GM18517 (cell line): Measurements from ENCODE around the gene MRPS26.
A peak's percentile ranks its signal among the peaks of the same experiment; 100 is the strongest.
"Not testable (repeated sequence)": the region's sequence is repeated elsewhere in the genome, so short reads cannot be mapped to it uniquely, and the experiment has no call there.

ENCODE experiments used
- ATAC-seq: cut with Tn5 transposase; IDR thresholded peaks from one replicate; pipeline ENCODE4 v1.9.1; 2021; ENCODE audit warnings: mild to moderate bottlenecking, moderate library complexity; ENCODE audit not compliant: unreplicated experiment

Gene MRPS26

DNA sequence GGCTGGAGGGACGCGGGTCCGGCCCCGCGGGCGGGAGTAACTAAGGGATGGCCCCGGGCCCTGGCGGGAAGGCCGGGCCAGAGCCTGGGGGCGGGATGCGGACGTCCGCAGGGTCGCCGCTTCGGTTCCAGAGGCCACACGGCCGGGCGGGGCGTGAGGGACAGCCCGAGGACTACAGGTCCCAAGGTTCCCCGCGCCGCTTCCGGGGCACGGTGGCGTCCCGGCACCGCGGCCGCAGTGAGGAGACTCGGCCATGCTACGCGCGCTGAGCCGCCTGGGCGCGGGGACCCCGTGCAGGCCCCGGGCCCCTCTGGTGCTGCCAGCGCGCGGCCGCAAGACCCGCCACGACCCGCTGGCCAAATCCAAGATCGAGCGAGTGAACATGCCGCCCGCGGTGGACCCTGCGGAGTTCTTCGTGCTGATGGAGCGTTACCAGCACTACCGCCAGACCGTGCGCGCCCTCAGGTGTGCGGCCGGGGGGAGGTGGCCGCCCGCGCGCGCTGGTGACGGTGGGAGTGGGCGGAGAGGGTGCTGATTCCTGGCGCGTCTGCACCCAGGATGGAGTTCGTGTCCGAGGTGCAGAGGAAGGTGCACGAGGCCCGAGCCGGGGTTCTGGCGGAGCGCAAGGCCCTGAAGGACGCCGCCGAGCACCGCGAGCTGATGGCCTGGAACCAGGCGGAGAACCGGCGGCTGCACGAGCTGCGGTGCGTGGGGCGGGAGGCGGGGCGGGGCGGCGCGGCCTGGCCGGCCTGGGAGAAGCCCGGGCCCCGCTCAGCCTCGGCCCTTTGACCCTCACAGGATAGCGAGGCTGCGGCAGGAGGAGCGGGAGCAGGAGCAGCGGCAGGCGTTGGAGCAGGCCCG is at the start of gene MRPS26:
Gene MRPS26, plus strand, starts transcription at position 237 of the 861 bp plus-strand sequence. Its CDS starts 17 bp downstream, at position 254.
- ATAC-seq, result peak; percentile 78

DNA sequence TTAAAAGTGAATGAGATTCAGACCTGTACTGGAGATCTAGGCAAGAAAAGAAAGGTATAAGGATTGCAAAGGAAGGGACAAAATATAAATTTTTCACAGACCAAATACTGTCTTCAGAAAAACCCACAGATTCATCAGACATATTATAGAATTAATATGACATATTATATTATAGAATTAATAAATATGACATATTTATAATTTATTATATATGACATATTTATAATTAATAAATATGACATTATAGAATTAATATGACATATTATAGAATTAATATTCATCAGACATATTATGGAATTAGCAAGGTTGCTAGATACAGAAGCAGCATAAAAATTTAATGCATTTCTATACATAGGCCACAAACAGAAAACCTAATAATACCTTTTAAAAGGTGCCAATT is 47.1 kb upstream of the MRPS26 start:
- ATAC-seq, result no peak

GRCh38 chr20:3000852-3001523 is 44.9 kb upstream of the MRPS26 start:
- ATAC-seq, result no peak

DNA sequence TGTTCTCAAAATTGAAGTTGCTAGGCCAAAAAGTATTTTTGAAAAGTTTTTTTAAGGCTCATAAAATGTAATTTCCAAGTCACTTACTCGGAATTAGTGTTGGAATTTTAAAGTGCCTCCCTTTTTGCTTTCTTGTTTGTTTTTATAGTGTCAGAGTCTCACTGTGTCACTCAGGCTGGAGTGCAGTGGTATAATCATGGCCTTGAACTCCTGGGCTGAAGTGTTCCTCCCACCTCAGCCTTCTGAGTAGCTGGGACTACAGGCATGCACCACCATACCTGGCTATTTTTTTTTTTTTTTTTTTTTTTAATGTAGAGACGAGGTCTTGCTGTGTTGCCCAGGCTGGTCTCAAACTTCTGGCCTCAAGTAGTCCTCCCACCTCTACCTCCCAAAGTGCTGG is 42.4 kb upstream of the MRPS26 start:
- ATAC-seq, result no peak

DNA sequence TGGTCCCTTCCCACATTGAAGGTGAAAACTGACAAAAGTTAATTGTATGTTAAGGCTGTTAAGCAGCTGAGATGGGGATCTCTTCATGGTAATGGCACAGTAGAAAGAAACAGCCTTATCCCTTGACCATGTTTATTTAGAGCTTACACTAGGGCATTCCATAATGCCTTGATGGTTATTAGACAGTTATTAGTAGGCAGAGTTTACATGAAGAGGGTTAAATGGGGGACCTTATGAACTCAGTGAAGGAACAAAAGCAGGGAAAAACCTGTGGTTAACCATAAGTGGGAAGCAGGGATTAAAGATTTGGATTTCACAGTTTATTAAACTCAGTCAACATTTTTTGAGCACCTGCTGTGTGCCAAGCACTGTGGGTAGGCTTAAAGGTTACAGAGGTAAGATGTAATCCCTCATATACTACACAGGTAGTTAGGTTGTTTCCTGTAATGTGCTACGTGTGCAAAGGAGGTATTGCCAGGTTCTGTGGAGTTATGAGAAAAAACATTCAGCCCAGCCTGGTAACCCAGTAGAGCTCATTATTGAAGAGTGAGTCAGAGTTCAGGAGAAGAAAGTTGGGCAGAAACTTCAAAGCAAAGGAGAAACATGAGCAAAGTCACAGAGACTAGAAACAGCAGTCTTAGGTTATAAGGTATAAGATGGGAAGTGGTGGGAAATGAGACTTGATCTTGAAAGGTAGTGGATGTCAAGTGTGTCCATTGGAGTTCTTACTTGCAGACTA is 34.7 kb upstream of the MRPS26 start:
- ATAC-seq, result no peak

DNA sequence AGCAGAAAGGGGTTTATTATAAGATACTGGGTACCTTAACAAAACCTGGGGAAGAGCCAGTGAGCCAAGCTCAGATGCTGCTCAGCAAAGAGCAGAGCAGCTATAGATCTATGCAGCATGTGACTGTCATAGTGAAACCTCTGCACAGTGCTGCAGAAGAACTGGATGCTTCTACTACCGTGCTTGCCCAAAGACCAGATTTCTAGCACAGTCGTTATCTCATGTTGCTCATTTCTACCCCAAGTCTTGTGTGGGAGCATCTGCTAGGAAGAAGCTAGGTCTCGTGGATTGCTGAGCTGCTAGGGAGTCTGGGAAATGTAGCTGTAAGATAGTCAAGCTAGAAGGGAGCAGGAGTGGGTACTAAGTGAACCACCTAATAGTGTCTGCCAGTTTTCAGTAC is 34.1 kb upstream of the MRPS26 start:
- ATAC-seq, result no peak

DNA sequence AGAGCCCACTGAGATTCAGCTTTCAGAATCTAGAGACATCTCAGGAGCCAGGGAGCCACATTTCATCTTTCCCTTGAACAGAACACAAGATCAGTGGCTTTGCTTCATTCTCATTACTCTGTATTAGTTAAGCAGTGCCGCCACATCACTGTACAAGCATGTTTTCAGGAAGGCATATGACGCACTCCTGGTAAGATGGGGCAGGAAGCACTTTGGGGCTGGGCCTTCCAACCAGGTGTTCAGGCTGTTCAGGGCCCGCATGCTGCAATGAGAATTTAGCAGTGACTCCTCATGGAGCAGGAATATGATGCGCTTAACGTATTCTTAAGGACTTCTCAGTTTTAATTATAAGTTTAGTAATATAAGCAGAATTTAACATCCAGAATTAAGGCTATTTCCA is 32.1 kb upstream of the MRPS26 start:
- ATAC-seq, result no peak

DNA sequence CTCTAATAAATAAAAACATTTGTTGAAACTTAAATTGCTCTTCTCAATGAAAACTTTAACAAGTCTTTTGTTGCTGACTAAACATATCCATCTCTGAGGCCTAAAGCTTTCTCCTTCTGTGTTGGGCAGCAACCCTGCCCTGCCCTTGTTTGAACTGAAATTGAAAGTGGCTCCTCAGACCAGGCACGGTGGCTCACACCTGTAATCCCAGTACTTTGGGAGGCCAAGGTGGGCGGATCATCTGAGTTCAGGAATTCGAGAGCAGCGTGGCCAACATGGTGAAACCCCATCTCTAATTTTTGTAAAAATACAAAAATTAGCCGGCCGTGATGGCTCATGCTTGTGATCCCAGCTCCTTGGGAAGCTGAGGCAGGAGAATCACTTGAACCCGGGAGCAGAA is 31.7 kb upstream of the MRPS26 start:
- ATAC-seq, result no peak

- no peak for ATAC-seq
Observed at GRCh38 chr20:3014662-3015061, 31.2 kb upstream of the MRPS26 start.

DNA sequence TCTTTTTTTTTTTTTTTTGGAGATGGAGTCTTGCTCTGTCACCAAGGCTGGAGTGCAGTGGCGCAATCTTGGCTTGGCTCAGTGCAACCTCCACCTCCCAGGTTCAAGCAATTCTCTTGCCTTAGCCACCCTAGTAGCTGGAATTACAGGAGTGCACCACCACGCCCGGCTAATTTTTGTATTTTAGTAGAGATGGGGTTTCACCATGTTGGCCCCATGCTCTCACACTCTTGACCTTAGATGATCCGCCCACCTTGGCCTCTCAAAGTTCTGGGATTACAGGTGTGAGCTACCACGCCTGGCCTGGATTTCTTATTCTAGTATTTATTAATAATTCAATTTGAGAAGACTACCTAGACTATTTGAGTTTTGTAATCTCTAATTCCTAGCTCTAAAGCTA is 30.6 kb upstream of the MRPS26 start:
- ATAC-seq, result not testable (repeated sequence)

- no peak for ATAC-seq
Observed at GRCh38 chr20:3021327-3021726, 24.5 kb upstream of the MRPS26 start.

DNA sequence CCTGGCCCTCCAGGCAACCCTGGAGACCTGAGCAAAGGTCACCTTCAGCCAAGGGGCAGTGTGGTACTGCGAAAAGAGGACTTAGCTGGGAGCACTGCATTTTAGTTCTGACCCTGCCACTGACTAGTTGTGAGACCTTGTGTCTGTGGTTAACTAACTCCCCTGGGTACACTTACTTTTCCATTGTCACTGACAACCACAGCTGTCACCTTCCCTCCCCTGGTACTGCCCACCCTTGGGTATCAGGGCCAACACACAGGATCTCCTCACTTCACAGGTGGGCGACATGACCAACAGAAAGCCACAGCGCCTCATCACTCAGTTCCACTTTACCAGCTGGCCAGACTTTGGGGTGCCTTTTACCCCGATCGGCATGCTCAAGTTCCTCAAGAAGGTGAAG is 24.1 kb upstream of the MRPS26 start:
- no peak for ATAC-seq

DNA sequence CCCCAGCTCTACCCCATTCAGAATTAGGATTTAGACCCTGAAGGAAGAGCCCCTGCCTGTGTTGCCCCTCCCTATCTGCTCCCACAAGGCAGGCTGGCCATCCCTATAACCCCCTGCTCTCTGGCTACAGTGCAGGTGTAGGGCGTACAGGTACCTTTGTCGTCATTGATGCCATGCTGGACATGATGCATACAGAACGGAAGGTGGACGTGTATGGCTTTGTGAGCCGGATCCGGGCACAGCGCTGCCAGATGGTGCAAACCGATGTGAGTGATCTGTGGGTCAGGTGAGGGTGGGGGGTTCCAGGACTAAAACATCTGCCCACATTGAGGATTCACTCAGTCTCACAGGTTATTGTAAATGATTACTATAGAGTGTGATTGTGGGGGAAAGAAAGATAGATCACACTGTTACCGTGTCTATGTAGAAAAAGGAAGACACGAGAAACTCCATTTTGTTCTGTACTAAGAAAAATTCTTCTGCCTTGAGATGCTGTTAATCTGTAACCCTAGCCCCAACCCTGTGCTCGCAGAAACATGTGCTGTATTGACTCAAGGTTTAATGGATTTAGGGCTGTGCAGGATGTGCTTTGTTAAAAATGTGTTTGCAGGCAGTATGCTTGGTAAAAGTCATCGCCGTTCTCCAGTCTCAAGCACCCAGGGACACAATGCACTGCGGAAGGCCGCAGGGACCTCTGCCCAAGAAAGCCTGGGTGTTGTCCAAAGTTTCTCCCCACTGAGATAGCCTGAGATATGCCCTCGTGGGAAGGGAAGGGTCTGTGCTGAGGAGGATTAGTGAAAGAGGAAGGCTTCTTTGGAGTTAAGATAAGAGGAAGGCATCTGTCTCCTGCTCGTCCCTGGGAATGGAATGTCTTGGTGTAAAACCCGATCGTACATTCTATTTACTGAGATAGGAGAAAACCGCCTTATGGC is 23.0 kb upstream of the MRPS26 start:
- not testable (repeated sequence) for ATAC-seq

GRCh38 chr20:3027987-3028386 is 17.9 kb upstream of the MRPS26 start:
- no peak for ATAC-seq

GRCh38 chr20:3031524-3032147 is 14.2 kb upstream of the MRPS26 start:
- no peak for ATAC-seq

- no peak for ATAC-seq
Observed at GRCh38 chr20:3032624-3033023, 13.2 kb upstream of the MRPS26 start.

- no peak for ATAC-seq
Observed at GRCh38 chr20:3037654-3038053, 8.2 kb upstream of the MRPS26 start.

GRCh38 chr20:3038454-3038853 is 7.4 kb upstream of the MRPS26 start:
- no peak for ATAC-seq

GRCh38 chr20:3039426-3039825 is 6.4 kb upstream of the MRPS26 start:
- ATAC-seq, result no peak

GRCh38 chr20:3040086-3040485 is 5.8 kb upstream of the MRPS26 start:
- no peak for ATAC-seq
